ENCODE results near the gene SLCO2A1.
A peak's percentile ranks its signal among the peaks of the same experiment; 100 is the strongest.

Gene SLCO2A1

GRCh38 chr3:133997871-133998635, 31.7 kb downstream of the SLCO2A1 start:
- DNase-seq = peak; percentile 15

DNA sequence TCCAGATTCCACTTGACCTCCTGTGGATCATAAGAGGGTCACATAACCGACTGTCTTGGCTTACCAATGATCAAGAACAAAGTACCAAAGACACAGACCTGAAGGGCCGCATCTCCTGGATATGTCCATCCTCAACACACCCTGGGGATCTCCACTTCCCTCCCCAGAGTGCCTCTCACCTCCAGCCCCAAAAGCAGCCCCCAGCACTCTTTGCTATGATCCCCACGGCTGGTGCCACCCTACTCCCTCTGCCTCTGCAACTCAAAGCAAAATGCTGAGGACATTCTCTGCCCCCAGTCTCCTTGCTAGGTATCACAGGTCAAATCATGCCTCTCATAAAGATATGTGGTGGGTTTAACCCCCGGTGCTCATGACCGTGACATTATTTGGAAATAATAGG, 32.7 kb downstream of the SLCO2A1 start:
- peak; percentile 15 for DNase-seq

DNA sequence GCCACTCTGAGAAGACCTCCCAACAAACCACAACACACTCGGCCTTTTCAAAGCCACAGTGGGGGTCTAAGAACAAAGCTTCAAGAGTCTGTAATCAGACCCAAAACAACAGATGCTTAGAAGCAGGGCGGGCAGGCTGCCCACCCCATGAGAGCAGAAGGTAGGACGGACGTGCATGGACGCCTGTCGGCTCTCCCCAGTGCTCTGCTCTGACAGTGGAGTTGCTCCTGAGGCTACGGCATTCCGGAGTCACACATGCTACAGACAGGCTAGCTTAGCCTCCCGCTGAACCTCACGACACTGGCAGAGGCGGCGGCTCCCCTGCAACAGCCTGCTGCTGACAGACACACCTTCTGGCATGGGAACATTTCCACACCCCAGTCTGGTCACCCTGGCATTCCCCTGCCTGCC, 33.5 kb downstream of the SLCO2A1 start:
- peak; percentile 37 for DNase-seq

DNA sequence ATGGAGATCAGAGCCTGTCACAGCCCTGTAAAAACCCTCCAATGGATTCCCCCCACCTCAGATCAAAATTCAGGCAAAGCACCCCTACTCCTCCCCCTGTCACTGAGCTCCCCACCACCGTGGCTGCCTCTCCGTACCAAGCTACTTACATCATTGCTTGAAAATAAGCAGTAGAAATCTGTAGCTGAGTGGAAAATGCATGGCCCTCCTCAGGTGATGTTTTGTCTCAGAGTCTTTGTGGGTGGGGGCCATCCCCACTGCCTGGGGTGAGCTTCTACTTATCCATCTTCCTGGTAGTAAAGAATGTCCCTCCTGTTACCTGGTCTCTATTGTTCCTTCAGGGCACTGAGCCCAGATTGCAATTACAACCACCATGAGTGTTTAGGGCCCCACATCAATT, 34.5 kb downstream of the SLCO2A1 start:
- peak; percentile 17 for DNase-seq

DNA sequence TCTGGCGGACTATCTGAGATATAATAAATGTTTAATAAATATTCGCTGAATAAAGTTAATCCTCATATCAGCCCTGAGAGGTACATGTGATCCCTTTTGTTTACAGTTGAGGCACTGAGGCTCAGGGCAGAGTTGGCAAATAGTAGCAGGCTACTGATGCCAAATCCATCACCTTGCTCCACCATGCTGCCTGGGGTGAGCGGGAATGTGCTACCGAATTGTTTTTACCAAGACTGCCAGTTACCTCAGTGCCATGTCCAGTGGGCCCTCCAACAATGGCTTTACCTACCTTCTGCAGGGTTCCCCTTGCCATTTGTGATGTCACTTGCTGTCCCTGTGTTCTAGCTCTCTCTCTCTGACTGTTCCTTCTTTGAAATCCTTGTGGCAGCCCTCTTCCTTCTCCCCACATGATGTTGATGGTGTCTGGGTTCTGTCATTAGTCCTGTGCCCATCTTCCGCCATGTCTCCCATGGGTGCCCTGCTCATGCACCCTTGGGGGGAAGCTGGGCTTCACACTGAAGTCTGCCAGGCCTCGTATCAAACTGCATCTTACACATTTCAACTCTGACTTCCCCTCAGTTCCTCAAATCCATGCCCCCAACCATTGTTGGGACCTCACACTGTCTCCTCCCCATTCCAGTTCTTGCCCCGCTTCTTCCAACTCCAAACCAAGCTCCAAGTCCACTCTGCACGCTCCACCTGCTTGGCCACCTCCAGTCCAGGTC, 35.4 kb downstream of the SLCO2A1 start:
- DNase-seq = peak; percentile 8

DNA sequence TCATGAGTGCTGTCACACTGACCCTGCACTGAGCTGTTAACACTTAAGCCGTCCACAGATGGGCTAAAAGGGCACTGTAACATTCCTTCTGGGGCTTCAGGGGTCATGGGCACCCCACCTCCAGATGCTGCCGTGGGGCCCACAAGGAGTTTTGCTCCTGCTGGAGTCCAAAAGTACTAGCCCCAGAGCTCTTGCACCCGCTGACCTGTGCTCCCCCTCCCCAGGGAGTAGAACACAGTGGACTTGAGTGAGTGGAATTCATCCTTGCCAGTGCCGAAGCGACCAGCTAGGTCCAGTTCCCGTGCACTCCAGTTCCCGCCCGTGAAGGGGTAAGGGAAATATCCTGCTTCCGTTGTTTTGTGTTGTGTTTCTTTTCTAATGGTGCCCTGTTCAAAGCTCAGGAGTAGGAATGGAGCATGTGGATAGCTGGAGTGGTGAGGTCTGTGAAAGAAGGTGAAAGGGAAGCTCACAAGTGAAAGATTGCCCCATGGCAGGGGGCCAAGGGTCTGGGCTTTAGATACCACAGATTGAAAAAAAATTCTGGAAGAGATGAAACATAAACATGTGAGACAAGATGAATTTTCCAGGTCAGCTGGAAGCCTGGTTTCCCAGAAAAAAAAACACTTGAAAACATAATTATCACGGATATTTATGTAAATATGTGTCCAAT, 36.6 kb downstream of the SLCO2A1 start:
- peak; percentile 32 for DNase-seq

GRCh38 chr3:133992381-133992780, 37.3 kb downstream of the SLCO2A1 start:
- peak; percentile 29 for DNase-seq

- peak; percentile 17 for DNase-seq
Observed at GRCh38 chr3:133991637-133992036, 38.1 kb downstream of the SLCO2A1 start.

- DNase-seq = peak; percentile 3
Observed at GRCh38 chr3:133991209-133991608, 38.5 kb downstream of the SLCO2A1 start.

DNA sequence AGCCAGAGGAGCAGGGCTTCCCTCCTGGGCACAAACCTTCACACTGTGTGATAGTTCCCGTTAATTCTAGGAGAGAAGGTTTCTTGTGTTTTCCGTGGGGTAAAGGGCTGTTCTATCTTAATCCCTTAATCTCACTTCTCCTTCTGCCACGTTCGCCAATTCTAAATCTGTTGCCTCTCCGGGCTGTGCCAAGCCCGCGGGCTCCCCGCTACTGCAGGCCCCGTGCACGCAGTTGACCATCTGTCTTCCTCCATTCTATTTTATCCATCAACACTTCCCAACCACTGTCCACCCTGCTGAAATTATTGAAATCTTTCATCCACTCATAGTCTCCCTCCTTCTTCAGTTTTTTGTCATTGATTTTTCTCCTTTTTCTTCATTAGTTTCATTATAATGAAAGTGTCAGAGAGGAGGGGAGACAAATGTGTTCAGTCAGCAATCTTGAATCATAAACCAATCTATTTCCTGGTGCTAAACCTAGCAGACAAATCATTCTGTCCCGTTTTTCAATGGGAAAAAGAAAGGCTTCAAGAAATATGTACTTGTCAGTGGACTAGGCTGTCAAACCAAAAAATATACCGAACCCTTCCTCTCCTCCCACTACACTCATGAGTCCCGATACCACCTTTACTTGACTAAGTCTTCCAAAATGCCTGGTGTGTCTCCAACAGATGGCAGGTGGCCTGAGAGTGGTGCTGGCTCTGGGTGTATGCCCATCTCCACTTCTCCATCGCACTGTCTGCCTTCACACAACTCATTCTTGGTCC, 39.6 kb downstream of the SLCO2A1 start:
- no peak for DNase-seq

GRCh38 chr3:133988631-133989161, 41.0 kb downstream of the SLCO2A1 start:
- DNase-seq = no peak

DNA sequence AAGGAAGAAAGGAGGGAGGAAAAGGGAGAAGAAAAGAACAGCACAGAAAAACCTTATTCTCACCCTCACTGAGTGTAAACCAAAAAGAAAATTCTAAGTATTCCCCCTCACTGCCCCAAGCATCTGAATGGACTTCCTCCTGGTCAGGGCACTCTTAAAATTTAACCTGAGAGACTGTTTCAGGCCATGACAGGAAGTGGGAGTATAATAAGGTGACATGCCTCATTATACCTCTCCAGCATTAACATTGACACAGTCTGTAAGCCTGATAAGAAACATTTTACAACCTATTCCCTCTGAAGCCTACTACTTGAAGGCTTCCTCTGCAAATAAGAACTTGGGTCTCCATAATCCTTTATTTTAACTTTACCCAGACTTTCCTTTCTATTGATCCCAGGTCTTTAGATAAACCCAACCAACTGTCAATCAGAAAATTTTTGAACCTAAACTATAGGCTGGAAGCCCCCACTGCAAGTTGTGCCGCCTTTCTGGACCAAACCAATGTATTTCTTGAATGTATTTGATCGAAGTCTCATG, 41.7 kb downstream of the SLCO2A1 start:
- no peak for DNase-seq

DNA sequence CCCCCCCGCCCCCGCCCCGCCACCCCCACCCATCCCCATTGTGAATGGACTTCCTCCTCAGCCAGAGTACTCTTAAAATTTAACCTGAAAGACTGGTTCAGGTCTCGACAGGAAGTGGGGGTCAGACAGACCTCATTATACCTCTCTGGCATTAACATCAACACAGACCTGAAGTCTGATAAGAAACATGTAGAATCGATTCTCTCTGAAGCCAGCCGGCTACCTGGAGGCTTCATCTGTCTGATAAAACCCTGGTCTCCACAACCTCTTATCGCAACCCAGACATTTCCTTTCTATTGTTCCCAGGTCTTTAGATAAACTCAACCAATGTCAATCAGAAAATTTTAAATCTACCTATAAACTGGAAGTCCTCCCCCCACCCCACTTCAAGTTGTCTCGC, 42.6 kb downstream of the SLCO2A1 start:
- no peak for DNase-seq

DNA sequence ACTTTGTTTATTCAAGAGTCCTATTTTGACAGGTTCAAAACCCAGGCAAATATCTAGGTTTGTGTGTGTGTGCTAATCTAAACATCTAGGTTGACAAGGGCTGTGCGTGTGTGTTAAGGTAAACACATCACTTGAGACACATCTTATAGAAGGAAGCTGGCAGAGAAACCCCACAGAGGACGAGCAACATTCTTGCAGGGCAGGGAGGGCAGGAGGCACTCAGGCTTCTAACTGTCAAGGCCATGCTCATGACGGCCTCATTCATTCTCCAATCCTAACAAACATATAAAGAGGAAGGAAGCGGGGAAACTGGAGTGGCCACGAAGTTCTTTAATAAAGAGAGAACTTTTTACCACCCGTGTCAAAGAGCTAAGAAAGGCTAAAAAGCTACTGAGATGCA, 43.4 kb downstream of the SLCO2A1 start:
- no peak for DNase-seq

GRCh38 chr3:133984975-133985374, 44.8 kb downstream of the SLCO2A1 start:
- no peak for DNase-seq

DNA sequence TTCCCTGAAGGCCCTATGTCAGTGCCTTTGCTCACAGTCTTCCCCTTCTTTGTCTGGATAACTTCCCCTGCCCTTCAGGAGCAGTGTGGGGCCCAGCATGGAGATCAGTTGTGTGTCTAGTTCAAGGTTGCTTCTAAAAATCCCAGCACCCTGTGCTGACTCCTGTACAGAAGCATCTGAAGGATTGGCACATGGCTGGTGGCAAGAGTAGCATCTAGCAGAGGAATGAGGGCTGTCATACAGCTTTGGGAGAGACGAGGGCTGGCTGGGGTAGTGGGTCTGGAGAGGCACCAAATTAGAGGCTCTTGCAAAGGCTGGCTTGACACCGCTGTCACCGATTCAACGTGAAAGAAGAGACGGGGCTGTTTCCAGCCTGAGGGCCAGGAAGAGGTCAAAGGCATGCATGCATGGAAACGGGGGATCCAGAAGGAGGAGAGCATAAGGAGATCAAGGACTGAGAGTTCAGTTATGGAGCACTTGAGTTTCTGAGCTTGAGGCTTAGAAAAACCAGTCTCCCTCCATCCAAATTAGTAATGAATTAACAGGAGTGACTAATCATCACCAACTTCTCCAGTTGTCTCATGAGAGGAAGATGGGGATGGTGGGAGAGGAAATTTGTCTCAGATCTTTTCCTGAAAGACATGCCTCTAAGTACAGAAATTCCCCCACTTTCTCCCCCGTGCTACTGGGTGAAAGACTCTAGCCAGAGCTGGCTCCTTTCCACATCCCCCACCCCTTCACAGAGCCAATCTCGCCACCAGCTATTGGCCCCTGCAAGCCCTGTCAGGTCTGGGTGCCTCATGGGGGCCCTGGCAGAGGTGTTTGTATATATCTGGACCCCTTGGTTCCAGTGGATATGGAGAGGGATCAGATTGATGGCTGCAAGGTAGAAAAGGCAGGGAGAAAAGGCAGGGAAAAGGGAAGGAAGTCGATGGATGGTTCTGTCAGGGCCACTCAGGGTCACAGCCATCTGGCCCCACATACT, 45.9 kb downstream of the SLCO2A1 start:
- no peak for DNase-seq

- DNase-seq = no peak
Observed at GRCh38 chr3:133983126-133983525, 46.6 kb downstream of the SLCO2A1 start.

DNA sequence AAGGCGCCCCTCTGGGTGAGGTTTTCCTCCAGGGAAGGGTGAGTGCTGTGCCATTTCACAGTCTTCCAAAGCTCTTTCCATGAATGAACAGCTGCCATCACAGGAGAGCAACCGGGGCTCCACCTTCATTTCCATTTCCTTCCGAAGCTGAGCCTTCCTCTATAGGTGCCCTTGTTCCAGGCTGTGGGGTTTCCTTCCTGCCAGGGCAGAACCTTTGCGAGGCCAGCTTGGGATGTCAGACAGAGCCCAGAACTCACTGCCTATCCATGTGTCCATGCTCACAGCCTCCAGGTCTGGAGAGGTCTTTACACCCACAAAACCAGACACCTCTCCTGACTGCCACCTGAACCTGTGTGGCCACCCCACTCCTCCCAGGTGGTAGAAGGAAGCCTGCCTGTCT, 49.2 kb downstream of the SLCO2A1 start:
- DNase-seq = no peak

DNA sequence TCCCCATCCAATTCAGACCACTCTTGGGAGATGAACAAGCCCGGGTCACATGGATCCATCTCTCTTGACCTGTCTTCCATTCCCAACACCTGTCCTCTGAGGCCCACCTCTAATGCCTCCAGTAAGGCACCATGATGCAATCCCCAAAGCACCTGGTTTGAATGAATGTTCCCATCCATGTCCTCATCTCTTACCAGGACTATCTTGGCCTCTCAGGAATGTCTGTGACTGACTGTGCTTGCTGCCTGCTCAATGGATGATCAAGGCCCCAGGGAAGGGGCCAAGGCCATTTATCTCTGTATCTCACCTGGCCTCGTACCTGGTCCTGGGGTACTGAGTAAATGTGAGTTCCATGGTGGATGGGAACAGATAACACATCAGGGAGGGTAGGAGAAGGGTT, 49.7 kb downstream of the SLCO2A1 start:
- DNase-seq = no peak

- no peak for DNase-seq
Observed at GRCh38 chr3:133979553-133979952, 50.2 kb downstream of the SLCO2A1 start.

GRCh38 chr3:133977568-133977967, 52.2 kb downstream of the SLCO2A1 start:
- no peak for DNase-seq
